ENCODE measurements around the gene LRMDA.
"Not testable (repeated sequence)": the region's sequence is repeated elsewhere in the genome, so short reads cannot be mapped to it uniquely, and the experiment has no call there.

The LRMDA gene

DNA sequence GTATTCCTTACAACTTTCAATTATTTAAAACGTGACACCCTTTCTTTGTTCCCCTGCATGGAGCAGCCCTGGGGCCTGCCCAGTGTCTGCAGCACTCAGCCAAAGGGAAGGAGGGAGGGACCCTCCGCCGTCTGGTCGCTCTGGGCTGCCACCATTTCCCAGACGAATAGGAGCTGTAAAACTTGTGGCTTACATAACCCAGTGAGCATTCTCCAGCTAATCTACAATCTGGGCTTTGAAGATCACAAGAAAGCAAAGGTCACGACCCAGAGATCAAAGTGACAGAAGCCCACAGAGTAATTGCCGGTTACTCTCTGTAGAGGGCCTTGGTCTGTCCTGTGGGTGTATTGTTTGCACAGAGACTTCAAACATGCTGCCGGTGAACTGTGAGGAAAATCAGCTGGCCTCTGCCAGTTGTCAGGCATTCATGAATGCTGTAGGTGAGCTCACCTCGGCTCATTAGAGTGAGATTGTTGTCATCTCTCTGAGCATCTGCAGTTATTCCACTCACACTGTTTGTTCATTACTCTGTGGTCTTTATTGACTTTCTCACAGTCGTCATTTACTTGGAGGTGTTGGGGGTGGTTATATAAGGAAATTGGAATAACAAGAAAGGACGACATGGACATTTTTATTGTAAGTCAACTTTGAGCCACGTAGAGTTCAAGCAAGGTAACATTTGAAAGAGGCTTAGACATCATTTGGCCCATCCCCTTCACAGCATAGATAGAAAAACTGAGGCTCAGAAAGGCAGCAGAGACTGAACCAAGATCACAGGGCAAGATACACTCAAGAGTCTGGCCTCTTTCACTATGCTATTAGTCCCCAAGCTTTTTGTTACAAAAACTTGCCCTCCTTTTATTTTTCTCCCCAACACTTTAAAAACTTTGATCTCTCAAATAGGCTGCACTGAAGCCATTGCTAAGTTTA lies 619.8 kb downstream of the LRMDA start:
- no peak for DNase-seq (ENCODE audit: low read depth)

DNA sequence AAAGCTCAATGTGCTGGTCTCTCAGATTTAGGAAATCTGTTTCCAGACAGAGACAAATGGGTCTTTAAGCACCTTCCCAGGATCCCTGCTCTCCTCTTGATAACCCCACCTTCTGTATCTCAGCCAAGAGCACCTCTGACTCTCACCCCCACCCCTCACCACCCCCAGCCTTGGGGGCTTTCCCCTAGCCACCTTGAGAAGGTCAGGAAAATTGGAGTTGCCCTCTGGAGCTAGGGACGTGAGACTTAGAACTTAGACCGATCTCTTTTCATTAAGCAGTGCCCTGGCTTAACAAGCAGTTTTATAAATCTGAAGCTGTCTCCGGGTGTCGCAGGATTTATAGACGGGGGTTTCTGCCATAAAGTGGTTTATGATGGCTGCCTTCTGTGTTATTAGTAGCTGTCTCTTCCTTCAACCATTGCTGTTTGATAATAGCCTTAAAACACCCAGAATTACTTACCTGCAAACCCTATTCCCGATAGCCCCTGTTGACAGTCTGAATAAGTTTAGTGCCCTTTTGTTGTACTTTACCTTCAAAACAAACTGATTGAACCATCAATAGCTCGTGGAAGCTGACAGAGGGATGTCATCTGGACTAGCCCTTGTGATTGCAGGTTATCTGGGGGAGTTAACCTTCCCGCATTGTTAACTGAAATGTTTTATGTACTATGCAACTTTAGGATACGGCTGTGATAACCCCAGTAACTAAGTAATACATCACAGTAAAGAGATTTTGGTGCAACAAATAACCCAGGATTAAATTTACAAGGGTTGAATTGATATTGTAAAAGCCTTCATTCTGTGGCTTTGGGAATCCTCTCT lies 621.5 kb downstream of the LRMDA start:
- no peak for DNase-seq (ENCODE audit: low read depth)

DNA sequence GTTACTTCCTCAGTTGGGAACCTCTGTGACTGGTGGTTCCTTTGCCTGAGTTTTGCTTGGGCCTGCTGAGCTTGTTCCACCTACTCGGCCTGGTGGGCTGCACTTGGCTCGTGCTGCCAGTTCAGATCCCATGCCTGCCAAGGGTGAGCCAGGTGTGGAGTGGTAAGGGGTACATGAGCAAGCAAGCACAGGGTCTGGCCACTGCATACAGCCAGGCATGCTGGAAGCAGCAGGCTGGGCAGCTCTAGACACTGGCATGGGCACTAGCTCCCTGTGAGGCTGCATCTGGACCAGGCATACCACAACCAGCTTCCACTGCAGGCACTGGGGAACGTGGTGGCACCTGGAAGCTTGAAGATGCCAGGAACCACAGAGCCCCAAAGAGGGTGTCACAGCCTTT lies 624.0 kb downstream of the LRMDA start:
- DNase-seq (ENCODE audit: low read depth): no peak

DNA sequence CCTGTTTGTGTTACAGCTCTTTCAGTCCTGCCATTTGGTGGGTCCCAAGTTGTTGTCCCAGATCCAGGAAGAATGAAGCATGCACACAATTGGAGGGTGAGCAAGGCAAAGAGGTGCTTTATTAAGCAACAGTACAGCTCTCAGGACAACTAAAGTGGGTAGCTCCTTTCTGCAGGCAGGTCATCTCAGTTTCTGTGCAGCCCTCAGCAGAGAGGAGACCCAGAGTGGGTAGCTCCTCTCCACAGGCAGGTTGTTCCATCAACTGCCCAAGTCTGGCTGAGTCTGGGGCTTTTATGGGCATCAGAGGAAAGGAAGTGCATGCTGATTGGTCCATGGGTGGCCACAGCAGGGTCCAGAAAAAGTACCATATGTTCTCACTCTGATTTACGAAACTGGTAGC lies 624.5 kb downstream of the LRMDA start:
- no peak for DNase-seq (ENCODE audit: low read depth)

DNA sequence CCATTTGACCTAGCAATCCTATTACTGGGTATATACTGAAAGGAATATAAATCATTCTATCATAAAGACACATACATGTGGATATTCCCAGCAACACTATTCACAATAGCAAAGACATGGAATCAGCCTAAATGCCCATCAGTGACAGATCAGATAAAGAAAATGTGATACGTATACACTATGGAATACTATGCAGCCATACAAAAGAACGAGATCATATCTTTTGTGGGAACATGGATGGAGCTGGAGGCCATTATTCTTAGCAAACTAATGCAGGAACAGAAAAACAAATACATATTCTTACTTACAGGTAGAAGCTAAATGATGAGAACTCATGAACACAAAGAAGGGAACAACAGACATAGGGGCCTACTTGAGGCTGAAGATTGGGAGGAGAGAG lies 629.6 kb downstream of the LRMDA start:
- not testable (repeated sequence) for DNase-seq (ENCODE audit: low read depth)

DNA sequence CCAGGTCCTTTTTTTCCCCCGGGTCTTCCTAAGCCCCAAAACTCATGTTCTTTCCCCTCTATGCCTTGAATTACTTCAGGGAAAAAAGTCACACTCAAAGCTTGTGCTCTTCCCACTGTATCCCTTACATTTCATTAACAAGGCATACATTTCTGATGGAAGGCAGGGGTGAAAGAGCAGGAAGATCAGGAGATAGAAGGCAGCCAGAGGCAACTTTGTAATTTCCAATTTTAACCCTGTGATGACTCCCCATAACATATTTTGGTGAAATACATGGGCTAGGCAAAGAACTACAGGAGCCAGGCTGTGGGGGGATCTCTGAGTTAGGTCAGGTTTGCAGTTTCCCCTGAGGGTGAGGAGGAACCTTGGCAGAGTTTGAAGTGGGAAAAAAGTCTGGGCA lies 635.0 kb downstream of the LRMDA start:
- no peak for DNase-seq (ENCODE audit: low read depth)

DNA sequence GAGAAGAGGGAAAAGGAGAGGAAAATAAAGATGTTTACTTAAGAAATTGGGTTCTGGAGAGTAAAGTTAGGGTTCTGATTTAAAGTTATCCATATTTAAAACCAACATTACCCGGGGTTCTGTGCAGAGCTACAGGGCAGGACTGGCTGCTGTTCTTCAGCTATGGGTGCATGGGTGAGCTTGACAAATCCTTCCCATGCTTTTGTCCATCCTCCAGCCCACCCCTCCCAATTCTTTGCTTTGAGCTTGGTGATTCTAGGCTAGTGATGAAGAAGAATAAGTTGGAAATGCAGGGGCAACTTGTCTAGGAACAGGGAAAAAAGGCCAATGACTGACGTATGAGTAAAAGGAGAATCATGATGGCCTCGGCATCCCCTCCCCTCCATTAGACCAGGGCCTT lies 636.0 kb downstream of the LRMDA start:
- DNase-seq (ENCODE audit: low read depth): no peak

DNA sequence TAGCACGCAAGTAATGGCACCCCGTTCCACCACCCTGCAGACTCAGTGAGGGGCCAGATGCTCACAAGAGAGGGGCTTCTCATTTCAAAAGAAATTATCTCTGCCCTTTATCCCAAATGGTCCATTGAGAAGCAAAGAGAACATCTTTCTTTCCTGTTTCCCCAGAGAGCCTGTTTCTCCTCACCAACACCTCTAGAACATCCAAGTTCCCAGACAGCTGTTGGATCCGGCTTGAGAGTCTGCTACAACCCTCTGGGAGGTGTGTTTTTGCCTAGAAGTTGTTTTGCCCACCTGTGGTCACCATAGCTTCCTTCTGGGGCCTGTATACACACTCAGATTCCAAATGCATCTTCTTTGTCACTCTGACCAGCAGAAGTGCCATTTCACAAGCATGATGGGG lies 637.4 kb downstream of the LRMDA start:
- DNase-seq (ENCODE audit: low read depth): no peak

DNA sequence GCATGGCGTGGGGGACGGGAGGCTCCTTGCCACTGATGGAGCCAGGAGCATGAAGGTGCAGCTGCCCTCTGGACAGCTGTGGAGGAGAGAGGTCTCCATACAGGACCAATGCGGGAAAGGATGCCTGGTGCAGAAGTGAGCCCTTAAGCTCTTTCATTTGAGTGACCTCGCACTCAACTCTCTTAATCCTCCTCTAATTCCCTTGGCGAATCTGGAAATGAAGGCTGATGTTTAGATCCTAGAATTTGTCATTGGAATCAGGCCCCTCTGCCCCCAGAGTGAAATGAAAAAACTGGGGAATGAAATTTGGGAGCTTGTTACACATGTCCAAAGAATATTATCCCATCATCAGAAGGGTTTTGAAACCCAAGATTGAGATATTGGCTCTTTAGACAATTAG lies 639.5 kb downstream of the LRMDA start:
- no peak for DNase-seq (ENCODE audit: low read depth)

DNA sequence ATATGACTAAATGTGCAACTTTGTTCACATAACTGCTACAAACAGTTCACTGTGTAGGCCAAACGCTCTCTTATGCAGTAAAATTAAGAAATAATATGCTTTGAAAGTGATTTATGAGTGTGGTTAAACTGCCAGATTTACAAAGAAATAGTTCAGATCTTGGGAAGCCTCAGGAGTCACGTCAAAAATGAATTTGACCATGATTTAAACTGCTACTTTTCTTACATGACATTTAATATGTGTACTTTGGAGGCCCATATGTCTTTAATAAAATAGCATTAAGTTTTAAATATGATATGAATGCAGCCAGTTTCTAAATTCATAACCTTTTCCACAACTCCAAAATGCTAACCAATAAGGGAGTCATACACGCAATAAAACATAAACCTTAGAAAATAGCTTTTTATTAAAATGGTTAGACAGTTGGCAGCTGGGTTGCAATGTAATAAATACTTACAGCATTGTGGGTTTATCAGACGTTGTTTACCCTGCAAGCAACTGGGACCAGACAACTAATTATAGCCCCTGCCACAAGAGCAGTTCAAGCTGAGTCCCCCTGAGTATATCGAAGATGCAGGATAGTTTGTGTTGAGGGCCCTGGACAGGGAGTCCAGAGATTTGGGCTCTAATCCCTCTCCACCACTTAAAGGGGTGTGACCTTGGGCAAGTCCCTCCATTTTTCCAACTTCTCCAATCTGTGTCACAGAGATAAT lies 640.4 kb downstream of the LRMDA start:
- no peak for DNase-seq (ENCODE audit: low read depth)

DNA sequence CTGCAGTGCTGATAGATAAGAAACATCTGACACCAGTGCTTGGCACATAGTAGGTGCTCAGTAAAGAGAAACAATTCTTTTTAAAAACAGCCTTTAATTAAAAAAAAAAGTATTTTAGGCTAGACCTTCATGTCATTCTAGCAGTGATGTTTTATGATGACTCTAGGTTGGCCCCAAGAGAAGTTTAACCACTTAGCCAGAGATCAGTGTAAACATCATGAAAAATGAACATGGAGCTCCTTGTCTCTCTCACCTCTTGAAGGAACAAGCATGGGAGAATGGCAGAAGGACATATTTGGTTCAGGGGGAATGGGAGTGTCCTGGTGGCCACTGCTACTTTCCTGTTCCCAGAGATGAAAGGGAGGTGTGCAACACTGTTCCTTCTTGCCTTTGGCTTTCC lies 641.0 kb downstream of the LRMDA start:
- DNase-seq (ENCODE audit: low read depth): no peak

DNA sequence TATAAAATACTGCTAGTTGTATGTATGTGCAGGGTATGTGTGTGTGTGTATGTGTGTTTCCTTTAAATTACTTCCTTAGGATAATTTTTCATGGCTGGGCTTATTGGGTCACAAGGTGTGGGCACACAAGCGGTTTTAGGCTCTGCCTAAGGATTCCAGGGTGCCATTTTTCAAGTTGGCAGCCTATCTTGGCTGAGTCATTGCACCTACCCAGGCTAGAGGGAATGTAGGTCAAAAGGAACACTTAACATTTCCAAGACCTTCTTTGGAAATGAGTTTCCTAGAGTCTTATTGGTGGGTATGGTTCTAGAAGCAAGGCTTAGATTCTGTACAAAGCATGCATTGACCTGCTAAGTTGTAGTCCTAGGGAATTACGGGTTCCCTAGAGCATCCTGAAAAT lies 642.1 kb downstream of the LRMDA start:
- DNase-seq (ENCODE audit: low read depth): no peak

DNA sequence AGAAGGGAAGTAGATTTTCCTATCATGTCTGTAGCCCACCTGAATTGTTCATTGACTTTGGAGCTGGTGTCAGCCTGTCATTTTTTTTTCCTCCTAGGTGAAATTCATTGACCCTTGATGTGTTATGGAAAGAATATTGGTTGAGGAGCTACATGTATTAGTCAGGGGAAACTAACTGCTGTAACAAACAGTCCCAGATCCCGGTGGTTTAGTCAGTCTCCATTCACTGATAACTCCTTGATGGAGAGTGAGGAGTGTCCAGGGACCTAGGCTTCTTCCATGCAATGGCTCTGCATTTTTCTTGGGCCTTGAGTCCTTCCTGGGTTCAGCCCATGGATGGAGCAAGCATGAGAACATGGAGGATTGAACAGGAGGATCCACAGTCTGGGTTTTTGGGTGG lies 643.2 kb downstream of the LRMDA start:
- DNase-seq (ENCODE audit: low read depth): no peak

DNA sequence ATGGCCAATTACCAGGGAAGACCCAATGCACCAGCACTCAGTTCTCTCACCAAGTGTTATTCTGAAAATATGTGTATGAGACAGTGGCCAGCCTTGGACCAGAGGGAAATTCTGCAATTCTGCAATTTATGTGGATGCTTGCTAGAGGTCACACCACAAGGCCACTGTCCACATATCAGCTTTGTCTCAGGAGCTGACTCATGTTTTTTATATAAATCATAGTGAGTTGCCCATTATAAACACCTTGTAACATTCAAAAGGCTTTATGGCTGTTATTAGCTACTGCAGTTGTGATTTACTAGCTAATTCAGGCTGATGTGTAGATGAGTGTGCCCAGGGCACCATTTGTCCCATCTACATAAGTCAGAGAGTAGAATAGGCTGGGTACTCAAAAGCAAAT lies 649.0 kb downstream of the LRMDA start:
- no peak for DNase-seq (ENCODE audit: low read depth)

DNA sequence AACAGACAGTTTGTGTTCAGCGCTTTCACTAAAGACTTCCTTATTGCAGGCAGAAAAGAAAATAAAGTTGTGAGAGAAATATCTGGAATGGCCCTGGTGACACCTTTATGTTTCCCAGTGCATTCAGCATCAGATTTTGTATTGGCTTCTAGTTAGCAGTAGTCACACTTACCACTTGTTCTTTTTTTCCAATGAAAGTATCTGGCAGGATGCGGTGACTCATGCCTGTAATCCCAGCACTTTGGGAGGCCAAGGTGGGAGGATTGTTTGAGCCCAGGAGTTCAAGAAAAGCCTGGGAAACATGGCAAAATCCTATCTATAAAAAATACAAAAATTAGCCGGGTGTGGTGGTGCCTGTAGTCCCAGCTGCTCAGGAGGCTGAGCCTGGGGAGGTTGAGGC lies 649.6 kb downstream of the LRMDA start:
- no peak for DNase-seq (ENCODE audit: low read depth)

DNA sequence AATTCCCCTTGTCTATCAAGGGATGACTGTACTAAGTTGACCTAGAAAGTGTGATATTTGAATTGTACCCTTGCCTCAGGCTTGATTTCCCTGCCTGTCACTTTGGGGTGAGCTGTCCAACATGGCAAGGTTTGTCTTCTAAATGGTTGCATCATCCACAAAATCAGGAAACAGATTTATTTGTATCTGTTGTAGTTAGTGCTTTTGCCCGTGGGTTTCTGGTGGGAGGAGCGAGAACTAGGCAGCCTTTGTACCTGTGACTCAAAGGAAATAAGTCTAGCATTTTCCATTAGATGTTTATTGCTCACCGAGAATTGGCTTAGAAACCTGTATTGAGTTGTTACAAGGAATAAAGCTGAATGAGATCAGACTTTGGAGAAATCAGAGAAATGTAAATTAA lies 650.8 kb downstream of the LRMDA start:
- no peak for DNase-seq (ENCODE audit: low read depth)

DNA sequence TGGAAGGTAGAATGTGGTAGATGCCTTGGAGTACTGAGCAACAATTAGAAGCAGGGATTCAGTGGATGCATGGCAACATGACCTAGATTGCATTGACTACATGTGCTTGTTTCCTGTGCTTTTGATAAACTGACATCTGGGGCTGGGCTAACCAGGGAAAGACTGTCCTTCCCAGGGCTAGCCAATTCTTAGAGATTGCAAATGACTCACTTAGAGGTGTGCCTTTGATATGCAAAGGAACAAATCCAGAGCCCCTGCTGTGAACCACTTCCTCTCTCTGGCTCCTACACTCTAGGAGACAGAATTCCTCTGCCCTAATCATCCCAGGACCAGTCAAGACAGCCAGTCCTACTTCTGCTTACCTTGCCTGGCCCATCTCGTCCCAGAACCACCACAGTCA lies 651.5 kb downstream of the LRMDA start:
- no peak for DNase-seq (ENCODE audit: low read depth)

DNA sequence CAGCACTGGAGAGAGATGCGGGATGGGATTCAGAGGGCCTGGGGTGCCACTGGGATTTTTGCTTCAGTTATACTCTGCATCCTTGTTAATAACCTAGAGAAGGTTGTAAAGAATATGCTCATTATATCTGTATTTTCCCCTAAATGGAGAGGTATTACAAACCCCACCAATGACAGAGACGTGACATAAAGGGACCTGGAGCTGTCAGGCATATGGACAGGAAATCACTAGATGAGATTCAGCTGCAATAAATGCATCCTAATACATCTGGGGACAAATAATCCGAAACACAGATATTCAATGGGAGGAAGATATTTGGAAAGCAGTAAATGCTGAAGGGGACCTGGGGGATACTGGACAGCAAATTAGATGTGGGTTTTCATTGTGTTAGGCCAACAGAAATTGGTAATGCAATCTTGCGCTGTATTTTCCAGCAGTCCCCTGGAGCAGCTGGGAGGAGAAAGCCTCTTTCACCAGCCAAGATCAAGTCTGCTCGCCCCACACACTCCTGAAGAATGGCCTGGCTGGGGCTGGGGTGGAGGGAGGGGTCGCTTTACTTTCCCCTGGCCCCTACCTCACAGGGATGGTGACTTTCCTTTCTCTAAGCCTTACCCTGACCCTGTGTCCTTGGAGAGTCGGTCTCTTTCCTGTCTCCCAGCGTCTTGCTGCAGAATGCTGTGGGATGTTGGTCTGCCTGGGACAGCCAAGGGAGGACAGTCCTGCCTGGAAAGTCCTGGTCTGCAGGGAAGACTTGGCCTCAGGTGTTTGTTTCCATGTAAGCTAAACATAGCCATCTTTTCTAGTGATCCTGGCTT lies 653.8 kb downstream of the LRMDA start:
- DNase-seq (ENCODE audit: low read depth): no peak

DNA sequence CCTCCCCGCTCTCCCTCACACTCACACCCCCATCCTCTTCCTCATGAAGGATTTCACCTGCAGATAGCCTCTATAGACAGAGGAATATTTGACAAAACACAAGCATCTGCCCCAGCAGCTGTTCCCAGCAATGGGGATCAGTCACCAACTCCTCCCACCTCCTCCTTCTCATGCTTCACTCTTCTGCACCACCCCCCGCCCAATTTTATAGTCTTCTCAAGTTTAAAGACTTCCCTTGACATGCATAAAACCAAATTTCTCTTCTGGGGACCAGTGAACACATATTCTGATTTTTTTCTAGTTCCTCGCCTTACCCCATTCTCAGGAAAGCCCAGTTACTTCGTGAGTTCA lies 654.4 kb downstream of the LRMDA start:
- no peak for DNase-seq (ENCODE audit: low read depth)

DNA sequence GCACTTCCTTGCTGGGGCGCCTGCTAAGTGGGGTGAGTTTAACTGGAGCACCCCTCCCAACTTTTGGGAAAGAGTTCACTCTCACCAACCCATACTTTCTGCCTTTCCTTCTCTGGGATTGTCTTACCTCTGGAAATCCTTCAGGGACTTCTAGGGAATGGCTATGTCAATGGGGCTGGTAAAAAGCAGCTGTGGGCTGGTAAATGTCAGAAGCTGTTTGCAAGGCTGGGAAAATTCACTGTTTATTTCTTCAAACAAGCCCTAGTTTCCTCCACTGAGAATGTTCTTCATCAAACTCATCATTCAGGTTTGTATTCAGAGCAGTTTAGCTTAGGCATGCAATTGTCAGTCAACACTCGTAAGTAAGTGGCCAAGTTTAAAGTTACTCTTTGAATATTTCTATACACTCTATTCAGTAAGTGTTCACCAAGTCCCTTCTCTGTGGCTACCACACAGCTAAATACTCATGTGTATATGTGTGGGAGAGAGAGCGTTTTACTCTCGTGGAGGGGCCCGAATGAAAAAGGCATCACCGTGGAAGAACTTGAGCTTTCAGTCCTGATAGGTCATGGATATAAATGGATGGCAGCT lies 654.8 kb downstream of the LRMDA start:
- no peak for DNase-seq (ENCODE audit: low read depth)

Data from activated T-helper 9 cell treated with anti-CD3 and anti-CD28 coated beads, Interleukin-2, amount 50 U/mL, for 16 hours (primary cell).